ENCODE results near the gene PEX1. TPM values are rescaled to one million over a fixed set of nuclear protein-coding genes. Genes with fewer than 3 reads are reported as not detected.

PEX1 gene
- total and polyA plus RNA-seq, 4 experiments from 2014 or later = 9.6 to 38.0 (median 23.2) TPM

- no peaks in the 10 kb centered on the region for H3K36me3 ChIP-seq (ENCODE audit: insufficient read depth, low read length)
- no peaks in the 10 kb centered on the region for H3K4me1 ChIP-seq (ENCODE audit: insufficient read depth, low read length)
- no peaks in the 10 kb centered on the region for H3K9me3 ChIP-seq (ENCODE audit: control insufficient read depth in 1 of 2, low read length in 2 of 2)
- ChIA-PET CTCF (ENCODE audit: partially characterized antibody) (interaction anchor here (0.6 to 6.3 kb wide), 22 partner anchors 9 to 924 kb away, joined by 3 to 42 read pairs (median 4); partner anchors contain the start of genes GATAD1, PEX1 and RBM48), POLR2A (ENCODE audit: partially characterized antibody) (interaction anchor here (1.6 kb wide), 1 partner anchor 13 kb away, joined by 5 read pairs; no protein-coding TSS in a partner anchor)
- no peaks in the 10 kb centered on the region for H3K27me3 ChIP-seq (ENCODE audit: insufficient read depth, low read length)
- Mint-ChIP-seq H3K36me3 (peaks cover 5 to 12% of the 10 kb centered on the region in 2 donors), H3K4me3 (no peak overlapping the region), H3K27me3 (no peaks in the 10 kb centered on the region), H3K9me3 (no peaks in the 10 kb centered on the region), H3K27ac (peak overlapping the region in 1 of 7 donors; percentile 3), H3K4me1 (peaks cover 0 to 2% (median 0%) of the 10 kb centered on the region in 4 donors)
- H3K27ac ChIP-seq (ENCODE audit: low read depth, low read length) = no peak overlapping the region
- peak in 4 of 5 donors; percentile 22 to 33 (median 26) for DNase-seq
- no peak overlapping the region for H3K4me3 ChIP-seq (ENCODE audit: low read length in 2 of 2)
- intact Hi-C loops (cut with micrococcal nuclease) = loop anchor here (1.0 to 5.0 kb wide), 2 partner anchors 37 to 629 kb away; no protein-coding TSS in a partner anchor
Observed at GRCh38 chr7:92461027-92462003, 67.0 kb downstream of the PEX1 start.

- Mint-ChIP-seq H3K4me3 (no peak overlapping the region), H3K27me3 (no peaks in the 10 kb centered on the region), H3K9me3 (no peaks in the 10 kb centered on the region), H3K27ac (no peak overlapping the region), H3K4me1 (peaks cover 0 to 2% (median 0%) of the 10 kb centered on the region in 4 donors), H3K36me3 (peaks cover 5 to 19% of the 10 kb centered on the region in 2 donors)
- Histone ChIP-seq H3K36me3 (ENCODE audit: insufficient read depth, low read length) (peaks cover 5% of the 10 kb centered on the region), H3K9me3 (ENCODE audit: control insufficient read depth in 1 of 2, low read length in 2 of 2) (no peaks in the 10 kb centered on the region), H3K27ac (ENCODE audit: low read depth, low read length) (no peak overlapping the region), H3K4me1 (ENCODE audit: insufficient read depth, low read length) (no peaks in the 10 kb centered on the region), H3K27me3 (ENCODE audit: insufficient read depth, low read length) (no peaks in the 10 kb centered on the region), H3K4me3 (ENCODE audit: low read length in 2 of 2) (no peak overlapping the region)
- intact Hi-C loops (cut with micrococcal nuclease) = loop anchor here (5.0 kb wide), 1 partner anchor 628 kb away; no protein-coding TSS in a partner anchor
- POLR2A ChIA-PET (ENCODE audit: partially characterized antibody) = interaction anchor here (1.6 kb wide), 1 partner anchor 12 kb away, joined by 5 read pairs; no protein-coding TSS in a partner anchor
- CTCF ChIA-PET (ENCODE audit: partially characterized antibody) = interaction anchor here (0.8 to 6.3 kb wide), 13 partner anchors 8 to 68 kb away, joined by 3 to 42 read pairs (median 6); partner anchors contain the start of genes GATAD1, PEX1 and RBM48
- no peak for DNase-seq
Observed at GRCh38 chr7:92460510-92460909, 67.8 kb downstream of the PEX1 start.

- Histone ChIP-seq H3K4me1 (ENCODE audit: insufficient read depth, low read length) (no peaks in the 10 kb centered on the region), H3K36me3 (ENCODE audit: insufficient read depth, low read length) (peaks cover 5% of the 10 kb centered on the region), H3K27me3 (ENCODE audit: insufficient read depth, low read length) (no peaks in the 10 kb centered on the region), H3K9me3 (ENCODE audit: control insufficient read depth in 1 of 2, low read length in 2 of 2) (no peaks in the 10 kb centered on the region), H3K4me3 (ENCODE audit: low read length in 2 of 2) (no peak overlapping the region), H3K27ac (ENCODE audit: low read depth, low read length) (no peak overlapping the region)
- intact Hi-C loops (cut with micrococcal nuclease) = loop anchor here (5.0 kb wide), 1 partner anchor 628 kb away; no protein-coding TSS in a partner anchor
- no peaks in the 10 kb centered on the region for H3K27me3 Mint-ChIP-seq
- H3K4me1 Mint-ChIP-seq = peaks cover 0 to 2% (median 0%) of the 10 kb centered on the region in 4 donors
- ChIA-PET CTCF (ENCODE audit: partially characterized antibody) (interaction anchor here (1.1 to 6.3 kb wide), 6 partner anchors 10 to 49 kb away, joined by 3 to 42 read pairs (median 11); partner anchors contain the start of gene GATAD1), POLR2A (ENCODE audit: partially characterized antibody) (interaction anchor here (1.6 kb wide), 1 partner anchor 11 kb away, joined by 5 read pairs; no protein-coding TSS in a partner anchor)
- no peak overlapping the region for H3K4me3 Mint-ChIP-seq
- no peak for DNase-seq
- no peak overlapping the region for H3K27ac Mint-ChIP-seq
- H3K36me3 Mint-ChIP-seq = peaks cover 5 to 21% of the 10 kb centered on the region in 2 donors
- H3K9me3 Mint-ChIP-seq = no peaks in the 10 kb centered on the region
Observed at GRCh38 chr7:92460109-92460508, 68.2 kb downstream of the PEX1 start.

GRCh38 chr7:92456236-92456635 is 72.1 kb downstream of the PEX1 start:
- H3K36me3 ChIP-seq (ENCODE audit: insufficient read depth, low read length) = peaks cover 10% of the 10 kb centered on the region
- intact Hi-C loops (cut with micrococcal nuclease) = no loop called here
- H3K4me3 Mint-ChIP-seq = no peak overlapping the region

GRCh38 chr7:92451645-92452044 is 76.7 kb downstream of the PEX1 start:
- Histone ChIP-seq H3K9me3 (ENCODE audit: control insufficient read depth in 1 of 2, low read length in 2 of 2) (no peaks in the 10 kb centered on the region), H3K27me3 (ENCODE audit: insufficient read depth, low read length) (no peaks in the 10 kb centered on the region), H3K4me3 (ENCODE audit: low read length in 2 of 2) (no peak overlapping the region), H3K27ac (ENCODE audit: low read depth, low read length) (no peak overlapping the region), H3K4me1 (ENCODE audit: insufficient read depth, low read length) (peaks cover 13% of the 10 kb centered on the region), H3K36me3 (ENCODE audit: insufficient read depth, low read length) (peaks cover 10% of the 10 kb centered on the region)
- Mint-ChIP-seq H3K36me3 (peaks cover 18 to 53% of the 10 kb centered on the region in 2 donors), H3K27ac (no peak overlapping the region), H3K27me3 (no peaks in the 10 kb centered on the region), H3K4me1 (peaks cover 2 to 16% (median 10%) of the 10 kb centered on the region in 4 donors), H3K9me3 (no peaks in the 10 kb centered on the region), H3K4me3 (no peak overlapping the region)
- ChIA-PET CTCF (ENCODE audit: partially characterized antibody) (interaction anchor here (1.8 to 2.4 kb wide), 2 partner anchors 10 to 26 kb away, joined by 5 to 8 read pairs; no protein-coding TSS in a partner anchor), POLR2A (ENCODE audit: partially characterized antibody) (no interaction called here)
- intact Hi-C loops (cut with micrococcal nuclease) = no loop called here
- DNase-seq = no peak

More at GRCh38 chr7:92456236-92456635, 72.1 kb downstream of the PEX1 start:
- Histone ChIP-seq H3K27ac (ENCODE audit: low read depth, low read length) (no peak overlapping the region), H3K4me1 (ENCODE audit: insufficient read depth, low read length) (no peaks in the 10 kb centered on the region), H3K27me3 (ENCODE audit: insufficient read depth, low read length) (no peaks in the 10 kb centered on the region), H3K9me3 (ENCODE audit: control insufficient read depth in 1 of 2, low read length in 2 of 2) (no peaks in the 10 kb centered on the region), H3K4me3 (ENCODE audit: low read length in 2 of 2) (no peak overlapping the region)
- no peak overlapping the region for H3K27ac Mint-ChIP-seq
- H3K27me3 Mint-ChIP-seq = no peaks in the 10 kb centered on the region
- H3K9me3 Mint-ChIP-seq = no peaks in the 10 kb centered on the region
- ChIA-PET POLR2A (ENCODE audit: partially characterized antibody) (no interaction called here), CTCF (ENCODE audit: partially characterized antibody) (interaction anchor here (0.9 to 6.3 kb wide), 2 partner anchors 9 kb away, joined by 3 to 42 read pairs; partner anchors contain the start of gene GATAD1)
- no peaks in the 10 kb centered on the region for H3K4me1 Mint-ChIP-seq
- H3K36me3 Mint-ChIP-seq = peaks cover 12 to 47% of the 10 kb centered on the region in 2 donors
- DNase-seq = no peak

- intact Hi-C loops (cut with micrococcal nuclease) = loop anchor here (1.0 to 10.0 kb wide), 8 partner anchors 142 to 1363 kb away; partner anchors contain the start of genes AKAP9, CYP51A1, FAM133B and MTERF1
- Mint-ChIP-seq H3K9me3 (no peaks in the 10 kb centered on the region), H3K36me3 (peaks cover 9 to 23% of the 10 kb centered on the region in 2 donors), H3K27me3 (no peaks in the 10 kb centered on the region), H3K4me1 (peaks cover 7 to 24% (median 13%) of the 10 kb centered on the region in 4 donors), H3K4me3 (peak overlapping the region; percentile 92 to 98 (median 94)), H3K27ac (peak overlapping the region; percentile 98 to 99 (median 98))
- Histone ChIP-seq H3K27me3 (ENCODE audit: insufficient read depth, low read length) (no peaks in the 10 kb centered on the region), H3K36me3 (ENCODE audit: insufficient read depth, low read length) (no peaks in the 10 kb centered on the region), H3K9me3 (ENCODE audit: control insufficient read depth in 1 of 2, low read length in 2 of 2) (no peaks in the 10 kb centered on the region), H3K4me1 (ENCODE audit: insufficient read depth, low read length) (peaks cover 16% of the 10 kb centered on the region), H3K4me3 (ENCODE audit: low read length in 2 of 2) (peak overlapping the region; percentile 68 to 74), H3K27ac (ENCODE audit: low read depth, low read length) (peak overlapping the region; percentile 97)
- ChIA-PET CTCF (ENCODE audit: partially characterized antibody) (interaction anchor here (0.8 to 6.0 kb wide), 20 partner anchors 10 to 798 kb away, joined by 3 to 123 read pairs (median 6); partner anchors contain the start of genes ANKIB1, KRIT1, PEX1 and RBM48), POLR2A (ENCODE audit: partially characterized antibody) (interaction anchor here (0.6 to 4.6 kb wide), 16 partner anchors 10 to 784 kb away, joined by 3 to 63 read pairs (median 7); partner anchors contain the start of genes AKAP9, ANKIB1, CYP51A1 and FAM133B)
- peak; percentile 72 to 78 (median 76) for DNase-seq
Observed at GRCh38 chr7:92448205-92448747, 80.0 kb downstream of the PEX1 start.

Measured in CD4-positive, alpha-beta memory T cell (primary cell).